SK-N-SH (cell line): ENCODE data around the gene KIDINS220.

ENCODE experiments used
- FOXJ3 ChIP-seq: sonication (generic); formaldehyde crosslinking; IDR thresholded peaks from 2 replicates; pipeline ENCODE4 v1.5.1; 2020; ENCODE audit warnings: mild to moderate bottlenecking, missing genetic modification reagents
- SIN3A ChIP-seq: IDR thresholded peaks from 2 replicates; pipeline ENCODE4 v1.6.1; 2012; ENCODE audit warnings: low read depth, mild to moderate bottlenecking, low read length, moderate library complexity, borderline replicate concordance
- TAF1 ChIP-seq: IDR thresholded peaks from 2 replicates; pipeline ENCODE4 v1.6.1; 2012; ENCODE audit warnings: low read depth, mild to moderate bottlenecking, low read length, moderate library complexity, borderline replicate concordance
- TF ChIP-seq, protein P1 (sequence below): fragments of 200-600 bp; sonication (generic); IDR thresholded peaks from 2 replicates; pipeline ENCODE4 v1.6.1; 2017; ENCODE audit warnings: antibody characterized with exemption, mild to moderate bottlenecking, moderate library complexity

DNA sequence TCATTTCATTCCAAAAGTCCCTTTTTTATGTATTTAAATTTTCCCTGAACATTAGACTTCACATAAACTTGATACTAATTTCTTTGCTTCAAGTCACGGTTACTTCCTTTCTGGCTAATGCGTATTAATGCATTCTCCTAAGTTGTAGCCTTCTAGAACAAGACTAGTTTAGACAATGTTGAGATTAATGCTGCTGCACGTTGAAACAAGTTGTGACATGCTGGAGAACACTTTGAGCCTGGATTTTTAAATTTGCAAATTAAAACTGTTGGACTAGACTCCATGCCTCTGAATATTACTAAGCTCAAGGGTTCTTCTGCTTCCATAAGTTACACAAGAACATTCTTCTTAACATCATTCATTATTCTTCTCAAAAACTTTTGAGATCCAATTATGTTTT, 126.5 kb downstream of the KIDINS220 start:
- TF ChIP-seq, protein P1, sequence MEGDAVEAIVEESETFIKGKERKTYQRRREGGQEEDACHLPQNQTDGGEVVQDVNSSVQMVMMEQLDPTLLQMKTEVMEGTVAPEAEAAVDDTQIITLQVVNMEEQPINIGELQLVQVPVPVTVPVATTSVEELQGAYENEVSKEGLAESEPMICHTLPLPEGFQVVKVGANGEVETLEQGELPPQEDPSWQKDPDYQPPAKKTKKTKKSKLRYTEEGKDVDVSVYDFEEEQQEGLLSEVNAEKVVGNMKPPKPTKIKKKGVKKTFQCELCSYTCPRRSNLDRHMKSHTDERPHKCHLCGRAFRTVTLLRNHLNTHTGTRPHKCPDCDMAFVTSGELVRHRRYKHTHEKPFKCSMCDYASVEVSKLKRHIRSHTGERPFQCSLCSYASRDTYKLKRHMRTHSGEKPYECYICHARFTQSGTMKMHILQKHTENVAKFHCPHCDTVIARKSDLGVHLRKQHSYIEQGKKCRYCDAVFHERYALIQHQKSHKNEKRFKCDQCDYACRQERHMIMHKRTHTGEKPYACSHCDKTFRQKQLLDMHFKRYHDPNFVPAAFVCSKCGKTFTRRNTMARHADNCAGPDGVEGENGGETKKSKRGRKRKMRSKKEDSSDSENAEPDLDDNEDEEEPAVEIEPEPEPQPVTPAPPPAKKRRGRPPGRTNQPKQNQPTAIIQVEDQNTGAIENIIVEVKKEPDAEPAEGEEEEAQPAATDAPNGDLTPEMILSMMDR: no peak
- TF ChIP-seq FOXJ3 (CRISPR knock-in tag) (no peak), TAF1 (no peak), SIN3A (no peak)
